DMS153 treated with DMSO at 0.1 percent for 48 hours (cell line): ENCODE results near the gene CRYBA4.
A peak's percentile ranks its signal among the peaks of the same experiment; 100 is the strongest.

Source experiments
- DNase-seq: peaks from one replicate; lab custom pipeline; 2025; ENCODE audit not compliant: unreplicated experiment; lab: John Stamatoyannopoulos, UW

CRYBA4 gene

GRCh38 chr22:26623984-26624383, 2.2 kb downstream of the CRYBA4 start:
- DNase-seq = no peak

GRCh38 chr22:26624803-26625202, 3.0 kb downstream of the CRYBA4 start:
- DNase-seq = no peak

GRCh38 chr22:26629988-26630761, 8.4 kb downstream of the CRYBA4 start:
- no peak for DNase-seq

- no peak for DNase-seq
Observed at GRCh38 chr22:26631282-26631681, 9.5 kb downstream of the CRYBA4 start.

GRCh38 chr22:26632422-26633155, 10.8 kb downstream of the CRYBA4 start:
- DNase-seq = no peak

GRCh38 chr22:26634189-26634588, 12.4 kb downstream of the CRYBA4 start:
- DNase-seq = no peak

- no peak for DNase-seq
Observed at GRCh38 chr22:26635117-26635516, 13.4 kb downstream of the CRYBA4 start.

- no peak for DNase-seq
Observed at GRCh38 chr22:26636296-26636695, 14.5 kb downstream of the CRYBA4 start.

- peak; percentile 53 for DNase-seq
Observed at GRCh38 chr22:26642465-26643417, 21.0 kb downstream of the CRYBA4 start.

- no peak for DNase-seq
Observed at GRCh38 chr22:26643418-26644100, 21.8 kb downstream of the CRYBA4 start.

- DNase-seq = peak; percentile 28
Observed at GRCh38 chr22:26646158-26646557, 24.4 kb downstream of the CRYBA4 start.

GRCh38 chr22:26648011-26648497, 26.3 kb downstream of the CRYBA4 start:
- peak; percentile 88 for DNase-seq

- DNase-seq = peak; percentile 59
Observed at GRCh38 chr22:26648528-26649388, 27.0 kb downstream of the CRYBA4 start.

- DNase-seq = no peak
Observed at GRCh38 chr22:26650722-26651421, 29.1 kb downstream of the CRYBA4 start.

- no peak for DNase-seq
Observed at GRCh38 chr22:26651815-26652214, 30.1 kb downstream of the CRYBA4 start.

GRCh38 chr22:26656891-26657851, 35.4 kb downstream of the CRYBA4 start, which contains the start of gene MIAT:
Gene MIAT (plus strand): TSS chr22:26657588.
- DNase-seq = peak; percentile 32

GRCh38 chr22:26658161-26658560, 36.4 kb downstream of the CRYBA4 start:
- no peak for DNase-seq
